BLaER1 treated with 17β-estradiol and CSF1 and Interleukin-3, amounts not matched to agents 10 nM and 100 nM (cell line): ENCODE results near the gene QRICH2.
A peak's percentile ranks its signal among the peaks of the same experiment; 100 is the strongest.
"Not testable (repeated sequence)": the region's sequence is repeated elsewhere in the genome, so short reads cannot be mapped to it uniquely, and the experiment has no call there.

ENCODE experiments used
- H3K27ac ChIP-seq, 11 experiments: shearing (Covaris generic); formaldehyde crosslinking; 2 replicates each; pipeline ENCODE4 v1.8.1; 2022
- H3K27me3 ChIP-seq, 11 experiments: shearing (Covaris generic); formaldehyde crosslinking; 2 replicates each; pipeline ENCODE4 v1.8.1; 2022
- H3K36me3 ChIP-seq, 11 experiments: shearing (Covaris generic); formaldehyde crosslinking; 2 replicates each; pipeline ENCODE4 v1.8.1; 2022
- H3K4me1 ChIP-seq, 10 experiments: shearing (Covaris generic); formaldehyde crosslinking; 2 replicates each; pipeline ENCODE4 v1.8.1; 2022
- H3K4me2 ChIP-seq, 11 experiments: shearing (Covaris generic); formaldehyde crosslinking; 2 replicates each; pipeline ENCODE4 v1.8.1; 2022
- H3K4me3 ChIP-seq, 10 experiments: shearing (Covaris generic); formaldehyde crosslinking; 2 replicates each; pipeline ENCODE4 v1.8.1; 2022
- H3K9ac ChIP-seq, 11 experiments: shearing (Covaris generic); formaldehyde crosslinking; 2 replicates each; pipeline ENCODE4 v1.8.1; 2022
- H3K9me3 ChIP-seq, 11 experiments: shearing (Covaris generic); formaldehyde crosslinking; replicated peaks in 1 of 11; 2 replicates each; pipeline ENCODE4 v1.8.1; 2022
- H4K20me1 ChIP-seq, 11 experiments: shearing (Covaris generic); formaldehyde crosslinking; 2 replicates each; pipeline ENCODE4 v1.8.1; 2022
- Cebpa-rat ChIP-seq, 11 experiments: shearing (Covaris generic); IDR thresholded peaks; 2 replicates each; pipeline ENCODE4 v1.8.1; 2022

QRICH2 gene

GRCh38 chr17:76261421-76262215 lies 46.5 kb downstream of the QRICH2 start:
- Histone ChIP-seq H3K4me1 (peaks cover 55 to 71% (median 70%) of the 10 kb centered on the region in 10 experiments), H3K27ac (peak overlapping the region; percentile 42 to 98 (median 92); a peak in 21 of 22 replicates), H3K27me3 (no peaks in the 10 kb centered on the region), H3K4me2 (peak overlapping the region; percentile 73 to 94 (median 85)), H4K20me1 (peaks cover 0 to 4% (median 0%) of the 10 kb centered on the region in 11 experiments; a peak in 4 of 22 replicates), H3K36me3 (peaks cover 0 to 4% (median 2%) of the 10 kb centered on the region in 11 experiments; a peak in 7 of 22 replicates), H3K9me3 (peaks cover 0 to 9% (median under 1%) of the 10 kb centered on the region in 11 experiments; a peak in 8 of 22 replicates), H3K9ac (peak overlapping the region; percentile 73 to 83 (median 78); a peak in 20 of 22 replicates), H3K4me3 (peak overlapping the region in 5 of 10 experiments; percentile 9 to 37 (median 15); a peak in 5 of 20 replicates)
- TF ChIP-seq Cebpa-rat (IDR thresholded peaks at IDR 0.05) = no peak

- Histone ChIP-seq H3K36me3 (no peaks in the 10 kb centered on the region), H3K27ac (peak overlapping the region in 9 of 11 experiments; percentile 89 to 98 (median 93); a peak in 18 of 22 replicates), H3K27me3 (no peaks in the 10 kb centered on the region), H3K4me3 (peak overlapping the region in 2 of 10 experiments; percentile 3 to 14; a peak in 3 of 20 replicates), H3K9ac (peak overlapping the region in 9 of 11 experiments; percentile 5 to 81 (median 76); a peak in 14 of 22 replicates), H3K4me1 (peaks cover 55 to 80% (median 74%) of the 10 kb centered on the region in 10 experiments), H4K20me1 (peaks cover 0 to 3% (median 0%) of the 10 kb centered on the region in 11 experiments; a peak in 2 of 22 replicates), H3K9me3 (peaks cover 0 to 13% (median 5%) of the 10 kb centered on the region in 11 experiments; a peak in 8 of 22 replicates), H3K4me2 (peak overlapping the region; percentile 73 to 94 (median 85))
- TF ChIP-seq Cebpa-rat (IDR thresholded peaks at IDR 0.05) = no peak
Observed at GRCh38 chr17:76260669-76261068, 47.4 kb downstream of the QRICH2 start.

- Histone ChIP-seq H3K36me3 (no peaks in the 10 kb centered on the region), H3K9me3 (peaks cover 0 to 13% (median 5%) of the 10 kb centered on the region in 11 experiments; a peak in 8 of 22 replicates), H3K27ac (peak overlapping the region in 9 of 11 experiments; percentile 89 to 98 (median 93); a peak in 18 of 22 replicates), H3K9ac (peak overlapping the region in 9 of 11 experiments; percentile 5 to 81 (median 75); a peak in 15 of 22 replicates), H3K4me1 (peaks cover 55 to 84% (median 74%) of the 10 kb centered on the region in 10 experiments), H4K20me1 (no peaks in the 10 kb centered on the region), H3K27me3 (no peaks in the 10 kb centered on the region), H3K4me3 (peak overlapping the region in 2 of 10 experiments; percentile 3 to 14; a peak in 3 of 20 replicates), H3K4me2 (peak overlapping the region; percentile 73 to 94 (median 85))
- peak in 1 of 11 experiments; percentile 25; a peak in 1 of 22 replicates for TF ChIP-seq Cebpa-rat (IDR thresholded peaks at IDR 0.05)
Observed at GRCh38 chr17:76260220-76260619, 47.9 kb downstream of the QRICH2 start.

GRCh38 chr17:76256430-76257050 lies 51.5 kb downstream of the QRICH2 start:
- H3K36me3 ChIP-seq, H3K9ac ChIP-seq, H3K4me3 ChIP-seq, H4K20me1 ChIP-seq, H3K27me3 ChIP-seq: not testable (repeated sequence)
- H3K9me3 ChIP-seq = peaks cover 0 to 13% (median 5%) of the 10 kb centered on the region in 11 experiments; a peak in 8 of 22 replicates
- H3K4me1 ChIP-seq = peaks cover 49 to 81% (median 69%) of the 10 kb centered on the region in 10 experiments
- H3K4me2 ChIP-seq = peak overlapping the region in 5 of 11 experiments; percentile 1 to 21 (median 12); a peak in 2 of 22 replicates
- H3K27ac ChIP-seq = peak overlapping the region in 3 of 11 experiments; percentile 43 to 44 (median 43); a peak in 5 of 22 replicates

- Histone ChIP-seq H3K36me3 (no peaks in the 10 kb centered on the region), H3K9me3 (peaks cover 0 to 13% (median 5%) of the 10 kb centered on the region in 11 experiments; a peak in 8 of 22 replicates), H3K4me3 (no peak overlapping the region), H3K27ac (peak overlapping the region in 2 of 11 experiments; percentile 8 to 44; a peak in 3 of 22 replicates), H3K4me1 (peaks cover 49 to 81% (median 69%) of the 10 kb centered on the region in 10 experiments), H4K20me1 (no peaks in the 10 kb centered on the region), H3K4me2 (peak overlapping the region in 5 of 11 experiments; percentile 1 to 19 (median 6); a peak in 2 of 22 replicates), H3K27me3 (no peaks in the 10 kb centered on the region), H3K9ac (no peak overlapping the region)
- no peak for TF ChIP-seq Cebpa-rat (IDR thresholded peaks at IDR 0.05)
Observed at GRCh38 chr17:76255801-76256429, 52.2 kb downstream of the QRICH2 start.

GRCh38 chr17:76254275-76254674 lies 53.8 kb downstream of the QRICH2 start:
- no peak for TF ChIP-seq Cebpa-rat (IDR thresholded peaks at IDR 0.05)
- Histone ChIP-seq H3K4me1 (peaks cover 37 to 72% (median 54%) of the 10 kb centered on the region in 10 experiments), H3K4me3 (no peak overlapping the region), H3K27ac (peak overlapping the region in 3 of 11 experiments; percentile 7 to 93 (median 91); a peak in 1 of 22 replicates), H3K27me3 (no peaks in the 10 kb centered on the region), H3K4me2 (peak overlapping the region in 4 of 11 experiments; percentile 67 to 91 (median 82); a peak in 5 of 22 replicates), H3K9ac (no peak overlapping the region), H3K36me3 (no peaks in the 10 kb centered on the region), H3K9me3 (peaks cover 0 to 13% (median 5%) of the 10 kb centered on the region in 11 experiments; a peak in 8 of 22 replicates), H4K20me1 (no peaks in the 10 kb centered on the region)

- no peaks in the 10 kb centered on the region for H3K27me3 ChIP-seq
- TF ChIP-seq Cebpa-rat (IDR thresholded peaks at IDR 0.05) = no peak
- no peaks in the 10 kb centered on the region for H4K20me1 ChIP-seq
- H3K9me3 ChIP-seq = peaks cover 0 to 13% (median 5%) of the 10 kb centered on the region in 11 experiments; a peak in 8 of 22 replicates
- no peak overlapping the region for H3K4me3 ChIP-seq
- H3K4me1 ChIP-seq = peaks cover 34 to 68% (median 49%) of the 10 kb centered on the region in 10 experiments
- H3K4me2 ChIP-seq = peak overlapping the region in 9 of 11 experiments; percentile 67 to 93 (median 85); a peak in 16 of 22 replicates
- peak overlapping the region in 5 of 11 experiments; percentile 7 to 93 (median 91); a peak in 7 of 22 replicates for H3K27ac ChIP-seq
- no peak overlapping the region for H3K9ac ChIP-seq
- H3K36me3 ChIP-seq = no peaks in the 10 kb centered on the region
Observed at GRCh38 chr17:76253841-76254240, 54.2 kb downstream of the QRICH2 start.

- Histone ChIP-seq H3K9ac (peak overlapping the region; percentile 68 to 82 (median 76)), H3K27ac (peak overlapping the region; percentile 63 to 93 (median 89)), H3K4me1 (peaks cover 27 to 65% (median 46%) of the 10 kb centered on the region in 10 experiments), H3K9me3 (peaks cover 0 to 13% (median 5%) of the 10 kb centered on the region in 11 experiments; a peak in 8 of 22 replicates), H3K4me2 (peak overlapping the region; percentile 67 to 93 (median 85)), H3K4me3 (peak overlapping the region in 9 of 10 experiments; percentile 2 to 58 (median 34); a peak in 10 of 20 replicates)
- H3K36me3 ChIP-seq, H3K27me3 ChIP-seq, H4K20me1 ChIP-seq: not testable (repeated sequence)
Observed at GRCh38 chr17:76252967-76253766, 54.9 kb downstream of the QRICH2 start.
